Measurements from ENCODE around the gene GSTM4. TPM values are rescaled to one million over a fixed set of nuclear protein-coding genes. Genes with fewer than 3 reads are reported as not detected.

Gene GSTM4
- total and polyA plus RNA-seq, 9 of the 15 experiments (the other 6 are each of a cell fraction or from before 2014, with no cell fraction given): 18.8 to 53.4 (median 38.8) TPM

- TF ChIP-seq ZNF609 (CRISPR knock-in tag; IDR thresholded peaks at IDR 0.05; ENCODE audit: borderline replicate concordance): no peak
- TF ChIP-seq ZNF165 (CRISPR knock-in tag; IDR thresholded peaks at IDR 0.05; ENCODE audit: borderline replicate concordance): no peak
- no peak for TF ChIP-seq ZMIZ1 (IDR thresholded peaks at IDR 0.05; ENCODE audit: low read depth in 2 of 2, low read length in 2 of 2)
- no peak for TF ChIP-seq MTA2 (IDR thresholded peaks at IDR 0.05; ENCODE audit: low read depth)
- no peak for TF ChIP-seq SP1 (CRISPR knock-in tag; IDR thresholded peaks at IDR 0.05)
- no peak for TF ChIP-seq ETS1 (conservative IDR thresholded peaks at IDR 0.05; ENCODE audit: control insufficient read depth, low read depth, low read length)
- no peak for TF ChIP-seq IRF2 (CRISPR knock-in tag; IDR thresholded peaks at IDR 0.05)
Observed at GRCh38 chr1:109622137-109622892, 33.6 kb upstream of the GSTM4 start (continued).

All from K562 (cell line).